ENCODE measurements around the gene FFAR1. TPM values are rescaled to one million over a fixed set of nuclear protein-coding genes. Genes with fewer than 3 reads are reported as not detected.

Gene FFAR1
- total and polyA plus RNA-seq, 2 experiments from 2014 or later = not detected

DNA sequence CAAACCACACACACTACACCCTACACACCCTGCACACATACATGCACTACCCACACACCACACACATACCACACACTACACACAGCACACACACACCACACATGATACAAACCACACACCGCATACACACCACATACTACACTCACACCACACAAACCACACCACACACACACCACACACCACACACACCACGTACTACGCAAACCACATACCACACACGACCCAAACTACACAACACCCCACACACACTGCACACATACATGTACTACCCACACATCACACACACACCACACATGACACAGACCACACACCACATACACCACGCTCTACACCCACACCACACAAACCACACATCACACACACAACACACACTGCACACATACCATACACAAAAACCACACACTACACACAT is 49.1 kb upstream of the FFAR1 start:
- H3K27ac ChIP-seq (ENCODE audit: low read depth) = no peak overlapping the region
- Mint-ChIP-seq H3K36me3 (ENCODE audit: low read depth) (no peaks in the 10 kb centered on the region), H3K9me3 (no peaks in the 10 kb centered on the region), H3K27me3 (ENCODE audit: insufficient read depth, low read depth, poor library complexity) (peaks cover under 1% of the 10 kb centered on the region), H3K27ac (no peak overlapping the region), H3K4me1 (peaks cover 9% of the 10 kb centered on the region), H3K4me3 (no peak overlapping the region)
- no peak for ATAC-seq
- H3F3A ChIP-seq (replicated peaks; ENCODE audit: low read depth) = peaks cover 13% of the 10 kb centered on the region
- no peak overlapping the region for H3K4me3 ChIP-seq
- no peak for DNase-seq (ENCODE audit: low spot score)
- H3K27me3 ChIP-seq (ENCODE audit: insufficient read depth) = no peaks in the 10 kb centered on the region
- no peak overlapping the region for H3K4me2 ChIP-seq
- no peaks in the 10 kb centered on the region for H3K79me2 ChIP-seq (replicated peaks; ENCODE audit: insufficient read depth)
- H3K9me2 ChIP-seq (ENCODE audit: insufficient read depth) = no peaks in the 10 kb centered on the region
- H2AFZ ChIP-seq = no peak overlapping the region
- H3K36me3 ChIP-seq (ENCODE audit: insufficient read depth) = no peaks in the 10 kb centered on the region
- TF ChIP-seq EZH2phosphoT487 (IDR thresholded peaks at IDR 0.05; ENCODE audit: unreplicated experiment) (no peak), POLR2AphosphoS5 (IDR thresholded peaks at IDR 0.05; ENCODE audit: low read depth) (no peak), CREB1 (CRISPR knock-in tag; IDR thresholded peaks at IDR 0.05; ENCODE audit: low read depth) (no peak), ZNF114 (CRISPR knock-in tag; IDR thresholded peaks at IDR 0.05) (no peak), STAT1 (IDR thresholded peaks at IDR 0.05; ENCODE audit: unreplicated experiment) (no peak), ZNF331 (CRISPR knock-in tag; IDR thresholded peaks at IDR 0.05; ENCODE audit: low read depth) (no peak), NANOG (IDR thresholded peaks at IDR 0.05; ENCODE audit: borderline replicate concordance) (no peak), JUNB (IDR thresholded peaks at IDR 0.05; ENCODE audit: unreplicated experiment) (no peak), EZH2 (IDR thresholded peaks at IDR 0.05; ENCODE audit: low read depth, unreplicated experiment) (no peak)
- TF ChIP-seq, protein P1, sequence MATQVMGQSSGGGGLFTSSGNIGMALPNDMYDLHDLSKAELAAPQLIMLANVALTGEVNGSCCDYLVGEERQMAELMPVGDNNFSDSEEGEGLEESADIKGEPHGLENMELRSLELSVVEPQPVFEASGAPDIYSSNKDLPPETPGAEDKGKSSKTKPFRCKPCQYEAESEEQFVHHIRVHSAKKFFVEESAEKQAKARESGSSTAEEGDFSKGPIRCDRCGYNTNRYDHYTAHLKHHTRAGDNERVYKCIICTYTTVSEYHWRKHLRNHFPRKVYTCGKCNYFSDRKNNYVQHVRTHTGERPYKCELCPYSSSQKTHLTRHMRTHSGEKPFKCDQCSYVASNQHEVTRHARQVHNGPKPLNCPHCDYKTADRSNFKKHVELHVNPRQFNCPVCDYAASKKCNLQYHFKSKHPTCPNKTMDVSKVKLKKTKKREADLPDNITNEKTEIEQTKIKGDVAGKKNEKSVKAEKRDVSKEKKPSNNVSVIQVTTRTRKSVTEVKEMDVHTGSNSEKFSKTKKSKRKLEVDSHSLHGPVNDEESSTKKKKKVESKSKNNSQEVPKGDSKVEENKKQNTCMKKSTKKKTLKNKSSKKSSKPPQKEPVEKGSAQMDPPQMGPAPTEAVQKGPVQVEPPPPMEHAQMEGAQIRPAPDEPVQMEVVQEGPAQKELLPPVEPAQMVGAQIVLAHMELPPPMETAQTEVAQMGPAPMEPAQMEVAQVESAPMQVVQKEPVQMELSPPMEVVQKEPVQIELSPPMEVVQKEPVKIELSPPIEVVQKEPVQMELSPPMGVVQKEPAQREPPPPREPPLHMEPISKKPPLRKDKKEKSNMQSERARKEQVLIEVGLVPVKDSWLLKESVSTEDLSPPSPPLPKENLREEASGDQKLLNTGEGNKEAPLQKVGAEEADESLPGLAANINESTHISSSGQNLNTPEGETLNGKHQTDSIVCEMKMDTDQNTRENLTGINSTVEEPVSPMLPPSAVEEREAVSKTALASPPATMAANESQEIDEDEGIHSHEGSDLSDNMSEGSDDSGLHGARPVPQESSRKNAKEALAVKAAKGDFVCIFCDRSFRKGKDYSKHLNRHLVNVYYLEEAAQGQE (IDR thresholded peaks at IDR 0.05; ENCODE audit: unreplicated experiment) = no peak
- TF ChIP-seq, protein P2, sequence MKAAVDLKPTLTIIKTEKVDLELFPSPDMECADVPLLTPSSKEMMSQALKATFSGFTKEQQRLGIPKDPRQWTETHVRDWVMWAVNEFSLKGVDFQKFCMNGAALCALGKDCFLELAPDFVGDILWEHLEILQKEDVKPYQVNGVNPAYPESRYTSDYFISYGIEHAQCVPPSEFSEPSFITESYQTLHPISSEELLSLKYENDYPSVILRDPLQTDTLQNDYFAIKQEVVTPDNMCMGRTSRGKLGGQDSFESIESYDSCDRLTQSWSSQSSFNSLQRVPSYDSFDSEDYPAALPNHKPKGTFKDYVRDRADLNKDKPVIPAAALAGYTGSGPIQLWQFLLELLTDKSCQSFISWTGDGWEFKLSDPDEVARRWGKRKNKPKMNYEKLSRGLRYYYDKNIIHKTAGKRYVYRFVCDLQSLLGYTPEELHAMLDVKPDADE (IDR thresholded peaks at IDR 0.05) = no peak
- TF ChIP-seq, protein P3, sequence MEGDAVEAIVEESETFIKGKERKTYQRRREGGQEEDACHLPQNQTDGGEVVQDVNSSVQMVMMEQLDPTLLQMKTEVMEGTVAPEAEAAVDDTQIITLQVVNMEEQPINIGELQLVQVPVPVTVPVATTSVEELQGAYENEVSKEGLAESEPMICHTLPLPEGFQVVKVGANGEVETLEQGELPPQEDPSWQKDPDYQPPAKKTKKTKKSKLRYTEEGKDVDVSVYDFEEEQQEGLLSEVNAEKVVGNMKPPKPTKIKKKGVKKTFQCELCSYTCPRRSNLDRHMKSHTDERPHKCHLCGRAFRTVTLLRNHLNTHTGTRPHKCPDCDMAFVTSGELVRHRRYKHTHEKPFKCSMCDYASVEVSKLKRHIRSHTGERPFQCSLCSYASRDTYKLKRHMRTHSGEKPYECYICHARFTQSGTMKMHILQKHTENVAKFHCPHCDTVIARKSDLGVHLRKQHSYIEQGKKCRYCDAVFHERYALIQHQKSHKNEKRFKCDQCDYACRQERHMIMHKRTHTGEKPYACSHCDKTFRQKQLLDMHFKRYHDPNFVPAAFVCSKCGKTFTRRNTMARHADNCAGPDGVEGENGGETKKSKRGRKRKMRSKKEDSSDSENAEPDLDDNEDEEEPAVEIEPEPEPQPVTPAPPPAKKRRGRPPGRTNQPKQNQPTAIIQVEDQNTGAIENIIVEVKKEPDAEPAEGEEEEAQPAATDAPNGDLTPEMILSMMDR (conservative IDR thresholded peaks at IDR 0.05; ENCODE audit: low read depth in 2 of 2) = no peak
- TF ChIP-seq, protein P4, sequence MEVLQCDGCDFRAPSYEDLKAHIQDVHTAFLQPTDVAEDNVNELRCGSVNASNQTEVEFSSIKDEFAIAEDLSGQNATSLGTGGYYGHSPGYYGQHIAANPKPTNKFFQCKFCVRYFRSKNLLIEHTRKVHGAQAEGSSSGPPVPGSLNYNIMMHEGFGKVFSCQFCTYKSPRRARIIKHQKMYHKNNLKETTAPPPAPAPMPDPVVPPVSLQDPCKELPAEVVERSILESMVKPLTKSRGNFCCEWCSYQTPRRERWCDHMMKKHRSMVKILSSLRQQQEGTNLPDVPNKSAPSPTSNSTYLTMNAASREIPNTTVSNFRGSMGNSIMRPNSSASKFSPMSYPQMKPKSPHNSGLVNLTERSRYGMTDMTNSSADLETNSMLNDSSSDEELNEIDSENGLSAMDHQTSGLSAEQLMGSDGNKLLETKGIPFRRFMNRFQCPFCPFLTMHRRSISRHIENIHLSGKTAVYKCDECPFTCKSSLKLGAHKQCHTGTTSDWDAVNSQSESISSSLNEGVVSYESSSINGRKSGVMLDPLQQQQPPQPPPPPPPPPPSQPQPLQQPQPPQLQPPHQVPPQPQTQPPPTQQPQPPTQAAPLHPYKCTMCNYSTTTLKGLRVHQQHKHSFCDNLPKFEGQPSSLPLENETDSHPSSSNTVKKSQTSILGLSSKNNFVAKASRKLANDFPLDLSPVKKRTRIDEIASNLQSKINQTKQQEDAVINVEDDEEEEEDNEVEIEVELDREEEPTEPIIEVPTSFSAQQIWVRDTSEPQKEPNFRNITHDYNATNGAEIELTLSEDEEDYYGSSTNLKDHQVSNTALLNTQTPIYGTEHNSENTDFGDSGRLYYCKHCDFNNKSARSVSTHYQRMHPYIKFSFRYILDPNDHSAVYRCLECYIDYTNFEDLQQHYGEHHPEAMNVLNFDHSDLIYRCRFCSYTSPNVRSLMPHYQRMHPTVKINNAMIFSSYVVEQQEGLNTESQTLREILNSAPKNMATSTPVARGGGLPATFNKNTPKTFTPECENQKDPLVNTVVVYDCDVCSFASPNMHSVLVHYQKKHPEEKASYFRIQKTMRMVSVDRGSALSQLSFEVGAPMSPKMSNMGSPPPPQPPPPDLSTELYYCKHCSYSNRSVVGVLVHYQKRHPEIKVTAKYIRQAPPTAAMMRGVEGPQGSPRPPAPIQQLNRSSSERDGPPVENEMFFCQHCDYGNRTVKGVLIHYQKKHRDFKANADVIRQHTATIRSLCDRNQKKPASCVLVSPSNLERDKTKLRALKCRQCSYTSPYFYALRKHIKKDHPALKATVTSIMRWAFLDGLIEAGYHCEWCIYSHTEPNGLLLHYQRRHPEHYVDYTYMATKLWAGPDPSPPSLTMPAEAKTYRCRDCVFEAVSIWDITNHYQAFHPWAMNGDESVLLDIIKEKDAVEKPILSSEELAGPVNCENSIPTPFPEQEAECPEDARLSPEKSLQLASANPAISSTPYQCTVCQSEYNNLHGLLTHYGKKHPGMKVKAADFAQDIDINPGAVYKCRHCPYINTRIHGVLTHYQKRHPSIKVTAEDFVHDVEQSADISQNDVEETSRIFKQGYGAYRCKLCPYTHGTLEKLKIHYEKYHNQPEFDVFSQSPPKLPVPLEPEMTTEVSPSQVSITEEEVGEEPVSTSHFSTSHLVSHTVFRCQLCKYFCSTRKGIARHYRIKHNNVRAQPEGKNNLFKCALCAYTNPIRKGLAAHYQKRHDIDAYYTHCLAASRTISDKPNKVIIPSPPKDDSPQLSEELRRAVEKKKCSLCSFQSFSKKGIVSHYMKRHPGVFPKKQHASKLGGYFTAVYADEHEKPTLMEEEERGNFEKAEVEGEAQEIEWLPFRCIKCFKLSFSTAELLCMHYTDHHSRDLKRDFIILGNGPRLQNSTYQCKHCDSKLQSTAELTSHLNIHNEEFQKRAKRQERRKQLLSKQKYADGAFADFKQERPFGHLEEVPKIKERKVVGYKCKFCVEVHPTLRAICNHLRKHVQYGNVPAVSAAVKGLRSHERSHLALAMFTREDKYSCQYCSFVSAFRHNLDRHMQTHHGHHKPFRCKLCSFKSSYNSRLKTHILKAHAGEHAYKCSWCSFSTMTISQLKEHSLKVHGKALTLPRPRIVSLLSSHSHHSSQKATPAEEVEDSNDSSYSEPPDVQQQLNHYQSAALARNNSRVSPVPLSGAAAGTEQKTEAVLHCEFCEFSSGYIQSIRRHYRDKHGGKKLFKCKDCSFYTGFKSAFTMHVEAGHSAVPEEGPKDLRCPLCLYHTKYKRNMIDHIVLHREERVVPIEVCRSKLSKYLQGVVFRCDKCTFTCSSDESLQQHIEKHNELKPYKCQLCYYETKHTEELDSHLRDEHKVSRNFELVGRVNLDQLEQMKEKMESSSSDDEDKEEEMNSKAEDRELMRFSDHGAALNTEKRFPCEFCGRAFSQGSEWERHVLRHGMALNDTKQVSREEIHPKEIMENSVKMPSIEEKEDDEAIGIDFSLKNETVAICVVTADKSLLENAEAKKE (CRISPR knock-in tag; IDR thresholded peaks at IDR 0.05) = no peak
- H4K20me1 ChIP-seq (replicated peaks; ENCODE audit: insufficient read depth) = no peaks in the 10 kb centered on the region
- H3K4me1 ChIP-seq (ENCODE audit: insufficient read depth) = peaks cover 25% of the 10 kb centered on the region
